Naive thymus-derived CD4-positive, alpha-beta T cell (primary cell): Measurements from ENCODE around the gene LIF. TPM values are rescaled to one million over a fixed set of nuclear protein-coding genes. Genes with fewer than 3 reads are reported as not detected.

ENCODE experiments used
- ATAC-seq: fragments of 150-1000 bp; cut with Tn5 transposase; 2 replicates; pipeline ENCODE4 v1.10.0; 2021; ENCODE audit warnings: mild to moderate bottlenecking, moderate library complexity
- CTCF ChIA-PET: fragments of 350-600 bp; sonication (Branson Sonifier 250); formaldehyde crosslinking; loops from one replicate; lab custom pipeline; 2021; ENCODE audit warnings: antibody characterized with exemption; lab: Charles Lee
- POLR2A ChIA-PET: fragments of 350-600 bp; sonication (Branson Sonifier 250); formaldehyde crosslinking; loops from one replicate; lab custom pipeline; 2021; ENCODE audit warnings: antibody characterized with exemption, inconsistent platforms; lab: Charles Lee
- DNase-seq, 9 donors: peaks; one replicate each; pipeline versions ENCODE4 v3.0.0 to v3.0.0-alpha.2; 2020 to 2022; ENCODE audit warnings: mixed read lengths in 1 of 9
- H3K27ac ChIP-seq: one replicate; pipeline ENCODE4 v1.7.0; 2013; ENCODE audit warnings: mild to moderate bottlenecking, low read depth, low read length, moderate library complexity
- H3K27me3 ChIP-seq, 2 donors: one replicate each; pipeline ENCODE4 v1.7.0; 2013; ENCODE audit warnings: low read length in 2 of 2, mild to moderate bottlenecking in 2 of 2, moderate library complexity in 2 of 2; ENCODE audit not compliant: control insufficient read depth in 2 of 2, insufficient read depth in 2 of 2
- H3K36me3 ChIP-seq, 3 experiments: 1 replicate in 2 of 3; 2 replicates in 1 of 3; pipeline ENCODE4 v1.7.0; 2013; ENCODE audit warnings: low read length in 3 of 3, mild to moderate bottlenecking in 3 of 3, moderate library complexity in 1 of 3; ENCODE audit not compliant: insufficient read depth in 3 of 3, control insufficient read depth in 2 of 3
- H3K4me1 ChIP-seq, 2 donors: one replicate each; pipeline ENCODE4 v1.7.0; 2013; ENCODE audit warnings: low read length in 2 of 2, mild to moderate bottlenecking in 2 of 2, moderate library complexity in 1 of 2; ENCODE audit not compliant: control insufficient read depth in 2 of 2, insufficient read depth in 2 of 2
- H3K4me3 ChIP-seq: 2 replicates; pipeline ENCODE4 v1.7.0; 2013; ENCODE audit warnings: mild to moderate bottlenecking, low read length
- H3K9me3 ChIP-seq, 3 experiments: 1 replicate in 2 of 3; 2 replicates in 1 of 3; pipeline ENCODE4 v1.7.0; 2013; ENCODE audit warnings: low read length in 3 of 3; ENCODE audit not compliant: control insufficient read depth in 2 of 3
- H3K27ac Mint-ChIP-seq, 9 donors: one replicate each; pipeline ENCODE4 v1.8.0; 2020 to 2022; ENCODE audit warnings: mixed read lengths in 9 of 9, mild to moderate bottlenecking in 8 of 9, moderate library complexity in 5 of 9, inconsistent platforms in 2 of 9
- H3K27me3 Mint-ChIP-seq, 5 donors: one replicate each; pipeline ENCODE4 v1.8.0; 2021 to 2022; ENCODE audit warnings: mixed read lengths in 5 of 5, mild to moderate bottlenecking in 1 of 5
- H3K36me3 Mint-ChIP-seq, 5 donors: one replicate each; pipeline ENCODE4 v1.8.0; 2020 to 2022; ENCODE audit warnings: mixed read lengths in 5 of 5, mild to moderate bottlenecking in 3 of 5, inconsistent platforms in 1 of 5
- H3K4me1 Mint-ChIP-seq, 7 donors: one replicate each; pipeline ENCODE4 v1.8.0; 2020 to 2022; ENCODE audit warnings: mixed read lengths in 7 of 7, mild to moderate bottlenecking in 3 of 7, inconsistent platforms in 1 of 7
- H3K4me3 Mint-ChIP-seq, 10 donors: one replicate each; pipeline ENCODE4 v1.8.0; 2020 to 2022; ENCODE audit warnings: mild to moderate bottlenecking in 10 of 10, mixed read lengths in 10 of 10, moderate library complexity in 6 of 10, inconsistent platforms in 2 of 10
- H3K9me3 Mint-ChIP-seq, 11 donors: one replicate each; pipeline ENCODE4 v1.8.0; 2020 to 2022; ENCODE audit warnings: mixed read lengths in 11 of 11, mild to moderate bottlenecking in 4 of 11, inconsistent platforms in 1 of 11, moderate library complexity in 1 of 11
- intact Hi-C, 2 donors: fragments of 100-400 bp; cut with micrococcal nuclease; formaldehyde crosslinking; loops; one replicate each; pipeline ENCODE4 v1.15.1; 2023
- polyA plus RNA-seq, 2 donors: library from polyadenylated mRNA; unstranded; fragments of 300-500 nt; fragmentation: Illumina TruSeq; gene quantifications; one replicate each; pipeline ENCODE4 v1.2.3, GENCODE V29; 2021
- total RNA-seq, 6 experiments: library from RNA in 5 of 6; stranded (reverse) in 5 of 6; gene quantifications; 1 replicate in 5 of 6; 2 replicates in 1 of 6; pipeline ENCODE4 v1.2.3 and lab custom pipeline; 2021 to 2026

The LIF gene
- total and polyA plus RNA-seq, 7 experiments from 2014 or later: 0.64 to 260 (median 0.98) TPM; not detected in 4

DNA sequence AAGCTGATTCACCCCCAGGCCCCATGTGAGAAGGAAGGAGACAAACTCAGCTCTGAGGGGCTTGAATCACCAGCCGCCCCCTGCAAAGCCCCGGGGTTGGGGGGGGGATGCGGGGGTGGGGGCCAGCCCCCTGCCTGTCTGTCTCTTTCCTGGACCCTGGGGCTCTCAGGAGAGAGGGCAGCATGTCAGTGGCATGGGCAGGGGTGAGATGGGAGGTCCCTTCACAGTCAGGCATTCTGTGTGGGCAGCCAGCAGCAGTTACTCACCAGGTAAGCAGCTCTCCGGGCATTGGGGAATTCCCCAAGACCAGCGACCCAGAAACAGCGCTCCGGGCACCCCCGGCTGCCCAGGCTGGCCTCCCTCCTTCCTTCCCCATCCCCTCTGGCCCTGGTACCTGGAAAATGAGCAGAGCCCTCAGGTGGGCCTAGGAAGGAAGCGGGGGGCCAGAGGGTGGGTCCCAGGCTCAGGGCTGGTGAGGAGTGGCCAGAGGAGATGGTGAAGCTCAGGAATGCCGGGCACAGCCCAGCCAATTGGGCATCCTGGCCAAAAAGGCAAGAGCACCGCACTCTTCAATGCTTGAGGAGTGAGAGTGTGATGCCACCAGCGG is 4.2 kb upstream of the LIF start:
- POLR2A ChIA-PET: no interaction called here
- H3K27me3 ChIP-seq: no peaks in the 10 kb centered on the region
- peaks cover 0 to 23% (median 6%) of the 10 kb centered on the region in 5 donors for H3K27me3 Mint-ChIP-seq
- no peak overlapping the region for H3K4me3 Mint-ChIP-seq
- ATAC-seq (no peak), DNase-seq (peak in 1 of 9 donors; percentile 59)
- no peaks in the 10 kb centered on the region for H3K9me3 Mint-ChIP-seq
- H3K27ac ChIP-seq: no peak overlapping the region
- no peak overlapping the region for H3K27ac Mint-ChIP-seq
- intact Hi-C loops: no loop called here
- no peaks in the 10 kb centered on the region for H3K36me3 ChIP-seq
- H3K4me3 ChIP-seq: no peak overlapping the region
- H3K9me3 ChIP-seq: no peaks in the 10 kb centered on the region
- peaks cover 0 to 5% (median 0%) of the 10 kb centered on the region in 5 donors for H3K36me3 Mint-ChIP-seq
- peaks cover 6 to 55% (median 23%) of the 10 kb centered on the region in 7 donors for H3K4me1 Mint-ChIP-seq
- H3K4me1 ChIP-seq: peaks cover 0 to 14% of the 10 kb centered on the region in 2 donors
- CTCF ChIA-PET: no interaction called here

DNA sequence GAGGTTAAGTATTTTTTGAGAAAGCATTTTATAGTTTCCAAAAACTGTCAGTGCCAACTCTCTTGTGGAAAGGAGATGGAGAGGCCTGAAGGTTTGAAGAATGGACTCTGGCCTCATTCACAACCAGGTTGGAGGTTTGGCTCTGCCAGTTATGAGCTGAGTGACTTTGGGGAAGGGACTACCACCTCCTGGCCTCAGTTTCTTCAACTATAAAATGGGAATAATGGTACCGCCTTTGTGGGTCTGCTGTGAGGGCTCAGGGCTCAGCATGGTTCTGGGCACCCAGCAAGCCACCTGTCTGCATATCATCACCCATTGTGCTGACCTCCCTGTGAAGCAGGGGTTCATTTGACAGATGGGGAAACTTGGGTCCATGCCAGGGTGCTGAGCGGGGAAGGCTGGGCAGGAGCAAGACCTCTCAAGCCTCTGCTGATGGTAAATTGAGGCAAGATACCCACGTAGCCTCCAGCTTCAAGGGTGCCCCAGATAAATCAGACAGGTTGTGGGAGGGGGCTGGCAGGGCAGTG is 3.5 kb upstream of the LIF start:
- Mint-ChIP-seq H3K4me1 (peaks cover 6 to 59% (median 26%) of the 10 kb centered on the region in 7 donors), H3K27me3 (peaks cover 0 to 28% (median 6%) of the 10 kb centered on the region in 5 donors), H3K27ac (peak overlapping the region in 2 of 9 donors; percentile 36 to 46), H3K4me3 (no peak overlapping the region), H3K9me3 (no peaks in the 10 kb centered on the region), H3K36me3 (peaks cover 0 to 11% (median 0%) of the 10 kb centered on the region in 5 donors)
- H3K36me3 ChIP-seq: no peaks in the 10 kb centered on the region
- CTCF ChIA-PET: interaction anchor here (1.3 kb wide), 1 partner anchor 38 kb away, joined by 3 read pairs; no protein-coding TSS in a partner anchor
- POLR2A ChIA-PET: no interaction called here
- intact Hi-C loops: no loop called here
- DNase-seq: no peak
- H3K27ac ChIP-seq: no peak overlapping the region
- ATAC-seq: no peak
- no peak overlapping the region for H3K4me3 ChIP-seq
- H3K9me3 ChIP-seq: no peaks in the 10 kb centered on the region
- H3K4me1 ChIP-seq: peaks cover 0 to 18% of the 10 kb centered on the region in 2 donors
- no peaks in the 10 kb centered on the region for H3K27me3 ChIP-seq

DNA sequence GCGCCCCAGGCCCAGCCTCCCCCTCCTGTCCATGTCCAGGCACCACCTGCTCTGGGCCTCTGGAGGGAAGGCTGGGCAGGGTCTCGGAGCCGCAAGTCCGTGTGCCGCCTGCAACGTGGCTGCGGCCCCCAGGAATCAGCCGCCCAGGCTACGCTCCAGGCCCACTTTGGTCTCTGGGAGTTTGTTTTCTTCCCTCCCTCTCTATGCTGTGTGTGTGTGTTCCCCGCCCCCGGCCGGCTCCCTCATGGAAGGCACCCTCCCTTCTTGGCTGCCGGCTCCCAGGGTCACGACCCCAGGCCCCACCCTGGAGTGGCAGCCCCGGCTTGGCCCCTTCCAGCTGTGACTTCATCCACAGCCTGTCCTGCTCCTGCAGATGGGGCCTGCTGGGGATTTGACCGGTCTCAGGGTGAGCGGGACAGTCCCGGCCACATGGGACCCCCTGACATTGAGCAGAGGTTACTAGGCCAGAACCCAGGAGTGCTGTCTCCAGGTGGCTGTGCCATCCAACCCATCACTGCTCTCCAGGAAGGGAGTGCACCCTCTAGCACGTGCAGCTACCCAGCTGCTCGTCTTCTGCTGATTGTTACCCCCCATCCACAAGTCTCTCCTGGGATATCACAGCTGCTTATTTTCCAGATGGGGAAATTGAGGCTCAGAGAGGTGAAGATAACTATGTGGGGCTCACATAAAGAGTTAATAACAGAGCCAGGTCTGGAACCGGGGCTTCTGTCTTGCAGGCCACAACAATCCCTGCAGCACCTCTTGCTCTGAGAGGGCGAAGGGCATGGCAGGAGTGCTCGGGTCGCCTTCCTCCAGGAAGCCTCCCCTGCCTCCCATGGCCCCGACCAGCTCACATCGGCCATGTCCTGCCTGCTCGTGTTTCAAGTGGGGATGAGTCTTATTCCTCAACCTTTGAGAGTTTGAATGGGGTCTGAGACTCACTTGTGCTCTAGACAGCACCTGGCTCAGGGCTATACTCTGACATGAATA is 2.8 kb upstream of the LIF start:
- peak overlapping the region in 1 of 10 donors; percentile 97 for H3K4me3 Mint-ChIP-seq
- H3K27me3 ChIP-seq: no peaks in the 10 kb centered on the region
- ChIA-PET POLR2A (no interaction called here), CTCF (interaction anchor here (1.3 kb wide), 1 partner anchor 39 kb away, joined by 3 read pairs; no protein-coding TSS in a partner anchor)
- peak overlapping the region in 1 of 9 donors; percentile 36 for H3K27ac Mint-ChIP-seq
- no peaks in the 10 kb centered on the region for H3K36me3 ChIP-seq
- H3K9me3 ChIP-seq: no peaks in the 10 kb centered on the region
- H3K27me3 Mint-ChIP-seq: peaks cover 0 to 34% (median 6%) of the 10 kb centered on the region in 5 donors
- ATAC-seq: no peak
- peaks cover 0 to 18% (median 0%) of the 10 kb centered on the region in 5 donors for H3K36me3 Mint-ChIP-seq
- no peaks in the 10 kb centered on the region for H3K9me3 Mint-ChIP-seq
- peaks cover 0 to 18% of the 10 kb centered on the region in 2 donors for H3K4me1 ChIP-seq
- no peak overlapping the region for H3K27ac ChIP-seq
- DNase-seq: no peak
- H3K4me3 ChIP-seq: no peak overlapping the region
- peaks cover 6 to 62% (median 31%) of the 10 kb centered on the region in 7 donors for H3K4me1 Mint-ChIP-seq
- intact Hi-C loops: no loop called here

DNA sequence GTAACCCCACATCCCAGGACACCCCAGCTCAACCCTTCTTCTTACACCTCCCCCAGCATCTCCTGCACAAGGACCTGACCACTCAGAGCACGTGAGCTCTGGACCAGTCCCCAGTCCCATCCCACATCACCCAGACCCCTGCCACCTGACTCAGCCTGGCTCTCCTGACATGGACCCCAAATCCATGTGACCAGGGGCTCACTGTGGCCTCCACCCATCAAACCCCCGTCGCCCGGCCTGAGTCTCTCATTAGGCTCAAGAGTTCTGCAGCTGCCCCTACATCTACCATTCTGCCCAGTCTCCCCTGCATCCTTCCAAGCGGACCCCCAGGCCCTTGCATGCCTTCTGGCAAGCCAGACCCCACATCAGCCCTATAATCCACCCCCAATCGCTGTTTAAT is 1.9 kb upstream of the LIF start:
- H3K36me3 Mint-ChIP-seq: peaks cover 0 to 27% (median 0%) of the 10 kb centered on the region in 5 donors
- H3K9me3 ChIP-seq: no peaks in the 10 kb centered on the region
- POLR2A ChIA-PET: no interaction called here
- H3K4me1 ChIP-seq: peaks cover 0 to 18% of the 10 kb centered on the region in 2 donors
- H3K27ac ChIP-seq: no peak overlapping the region
- intact Hi-C loops: no loop called here
- H3K36me3 ChIP-seq: no peaks in the 10 kb centered on the region
- peaks cover 0 to 37% (median 6%) of the 10 kb centered on the region in 5 donors for H3K27me3 Mint-ChIP-seq
- H3K27me3 ChIP-seq: no peaks in the 10 kb centered on the region
- DNase-seq (no peak), ATAC-seq (no peak)
- H3K4me3 Mint-ChIP-seq: peak overlapping the region in 4 of 10 donors; percentile 4 to 97 (median 66)
- H3K27ac Mint-ChIP-seq: peak overlapping the region in 1 of 9 donors; percentile 54
- H3K4me3 ChIP-seq: no peak overlapping the region
- peaks cover 6 to 65% (median 31%) of the 10 kb centered on the region in 7 donors for H3K4me1 Mint-ChIP-seq
- no peaks in the 10 kb centered on the region for H3K9me3 Mint-ChIP-seq
- CTCF ChIA-PET: no interaction called here

DNA sequence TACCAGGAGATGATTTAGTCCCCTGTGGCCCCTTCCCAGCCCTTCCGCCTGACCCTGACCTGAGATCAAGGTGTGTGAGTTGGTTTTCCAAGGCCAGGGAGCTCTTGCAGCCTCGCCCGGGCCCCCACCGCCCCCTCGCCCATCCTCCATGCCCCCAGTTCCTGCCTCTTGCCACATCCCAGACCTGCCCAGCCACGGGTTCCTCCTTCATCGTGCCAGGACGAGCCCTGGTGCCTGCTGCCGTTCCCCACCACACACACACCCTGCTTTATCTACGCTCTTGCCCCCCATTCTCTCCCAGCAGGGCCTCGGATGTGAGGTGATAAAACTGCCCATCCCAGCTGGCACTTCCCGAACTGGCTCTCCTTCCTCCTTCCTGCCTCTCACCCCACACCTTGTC is 1.4 kb upstream of the LIF start:
- peaks cover 0 to 30% (median 0%) of the 10 kb centered on the region in 5 donors for H3K36me3 Mint-ChIP-seq
- Histone ChIP-seq H3K27me3 (no peaks in the 10 kb centered on the region), H3K4me1 (peaks cover 0 to 18% of the 10 kb centered on the region in 2 donors), H3K9me3 (no peaks in the 10 kb centered on the region), H3K4me3 (no peak overlapping the region), H3K27ac (no peak overlapping the region), H3K36me3 (no peaks in the 10 kb centered on the region)
- peaks cover 6 to 67% (median 29%) of the 10 kb centered on the region in 7 donors for H3K4me1 Mint-ChIP-seq
- ATAC-seq (no peak), DNase-seq (no peak)
- H3K4me3 Mint-ChIP-seq: peak overlapping the region in 5 of 10 donors; percentile 4 to 97 (median 63)
- ChIA-PET POLR2A (no interaction called here), CTCF (no interaction called here)
- no peaks in the 10 kb centered on the region for H3K9me3 Mint-ChIP-seq
- peak overlapping the region in 1 of 9 donors; percentile 82 for H3K27ac Mint-ChIP-seq
- H3K27me3 Mint-ChIP-seq: peaks cover 0 to 37% (median 6%) of the 10 kb centered on the region in 5 donors
- intact Hi-C loops: loop anchor here in 1 of 2 donors (2.0 kb wide), 3 partner anchors 27 to 139 kb away; no protein-coding TSS in a partner anchor

DNA sequence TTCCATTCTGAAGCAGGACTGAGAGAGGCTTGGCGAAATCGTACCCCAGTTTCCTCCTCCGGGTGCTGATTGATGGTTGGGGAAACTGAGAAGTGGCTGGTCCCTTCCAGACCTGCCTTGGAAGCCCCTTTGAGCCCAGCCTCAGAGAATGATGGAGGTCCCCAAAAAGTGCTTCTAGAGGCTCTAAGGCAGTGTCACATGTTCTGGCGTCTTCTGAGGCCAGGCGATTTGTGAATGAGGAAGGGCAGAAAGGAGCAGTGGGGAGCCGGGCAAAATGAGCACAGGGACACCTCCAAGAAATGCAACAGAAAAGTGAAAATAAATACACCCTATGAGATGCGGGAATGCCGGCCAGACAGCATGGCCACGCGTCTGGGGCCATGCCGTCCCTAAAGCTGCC is 1.0 kb upstream of the LIF start:
- no peaks in the 10 kb centered on the region for H3K36me3 ChIP-seq
- H3K9me3 ChIP-seq: no peaks in the 10 kb centered on the region
- intact Hi-C loops: loop anchor here in 1 of 2 donors (2.0 kb wide), 3 partner anchors 27 to 139 kb away; no protein-coding TSS in a partner anchor
- no peaks in the 10 kb centered on the region for H3K27me3 ChIP-seq
- no peak for DNase-seq
- Mint-ChIP-seq H3K36me3 (peaks cover 0 to 34% (median 0%) of the 10 kb centered on the region in 5 donors), H3K27me3 (peaks cover 0 to 37% (median 6%) of the 10 kb centered on the region in 5 donors), H3K9me3 (no peaks in the 10 kb centered on the region), H3K27ac (peak overlapping the region in 2 of 9 donors; percentile 30 to 82), H3K4me3 (peak overlapping the region in 4 of 10 donors; percentile 2 to 97 (median 54)), H3K4me1 (peaks cover 6 to 67% (median 26%) of the 10 kb centered on the region in 7 donors)
- ChIA-PET CTCF (no interaction called here), POLR2A (no interaction called here)
- H3K4me3 ChIP-seq: no peak overlapping the region
- no peak overlapping the region for H3K27ac ChIP-seq
- ATAC-seq: no peak
- peaks cover 0 to 18% of the 10 kb centered on the region in 2 donors for H3K4me1 ChIP-seq
